Right atrium auricular region (tissue), 2 donors: ENCODE measurements around the gene HSPA9. TPM values are rescaled to one million over a fixed set of nuclear protein-coding genes. Genes with fewer than 3 reads are reported as not detected.

Experiments
- DNase-seq: peaks from one replicate; pipeline ENCODE4 v3.0.0-alpha.2; 2019; ENCODE audit warnings: low spot score
- H3K27ac ChIP-seq, 2 donors: fragments of 200-600 bp; sonication (generic); 1 replicate in 1 of 2; 2 replicates in 1 of 2; pipeline ENCODE4 v1.5.1; 2016 to 2019
- H3K27me3 ChIP-seq, 2 donors: fragments of 200-600 bp; sonication (generic); one replicate each; pipeline versions ENCODE4 v1.5.1 to v1.6.0; 2017 to 2019
- H3K36me3 ChIP-seq: fragments of 200-600 bp; sonication (generic); one replicate; pipeline ENCODE4 v1.5.1; 2016
- H3K4me1 ChIP-seq, 2 donors: fragments of 200-600 bp; sonication (generic); one replicate each; pipeline versions ENCODE4 v1.5.1 to v1.6.0; 2017 to 2019
- H3K4me3 ChIP-seq, 2 donors: fragments of 200-600 bp; sonication (generic); 1 replicate in 1 of 2; 2 replicates in 1 of 2; pipeline ENCODE4 v1.5.1; 2017 to 2019; ENCODE audit warnings: mild to moderate bottlenecking in 1 of 2, moderate library complexity in 1 of 2
- H3K9me3 ChIP-seq, 2 donors: fragments of 200-600 bp; sonication (generic); one replicate each; pipeline ENCODE4 v1.5.1; 2019
- total RNA-seq, 2 donors: library from RNA; depleted of rRNA; stranded (reverse); fragments of >200 nt; gene quantifications; one replicate each; pipeline ENCODE4 v1.1.0, GENCODE V29; 2016
- TF ChIP-seq, protein P1 (sequence below), 2 donors: fragments of 200-600 bp; sonication (generic); IDR thresholded peaks; one replicate each; pipeline ENCODE4 v1.5.1; 2019; ENCODE audit warnings: antibody characterized with exemption in 2 of 2

HSPA9 gene
- 100 to 1,000 TPM; 258 to 417 TPM for total RNA-seq

DNA sequence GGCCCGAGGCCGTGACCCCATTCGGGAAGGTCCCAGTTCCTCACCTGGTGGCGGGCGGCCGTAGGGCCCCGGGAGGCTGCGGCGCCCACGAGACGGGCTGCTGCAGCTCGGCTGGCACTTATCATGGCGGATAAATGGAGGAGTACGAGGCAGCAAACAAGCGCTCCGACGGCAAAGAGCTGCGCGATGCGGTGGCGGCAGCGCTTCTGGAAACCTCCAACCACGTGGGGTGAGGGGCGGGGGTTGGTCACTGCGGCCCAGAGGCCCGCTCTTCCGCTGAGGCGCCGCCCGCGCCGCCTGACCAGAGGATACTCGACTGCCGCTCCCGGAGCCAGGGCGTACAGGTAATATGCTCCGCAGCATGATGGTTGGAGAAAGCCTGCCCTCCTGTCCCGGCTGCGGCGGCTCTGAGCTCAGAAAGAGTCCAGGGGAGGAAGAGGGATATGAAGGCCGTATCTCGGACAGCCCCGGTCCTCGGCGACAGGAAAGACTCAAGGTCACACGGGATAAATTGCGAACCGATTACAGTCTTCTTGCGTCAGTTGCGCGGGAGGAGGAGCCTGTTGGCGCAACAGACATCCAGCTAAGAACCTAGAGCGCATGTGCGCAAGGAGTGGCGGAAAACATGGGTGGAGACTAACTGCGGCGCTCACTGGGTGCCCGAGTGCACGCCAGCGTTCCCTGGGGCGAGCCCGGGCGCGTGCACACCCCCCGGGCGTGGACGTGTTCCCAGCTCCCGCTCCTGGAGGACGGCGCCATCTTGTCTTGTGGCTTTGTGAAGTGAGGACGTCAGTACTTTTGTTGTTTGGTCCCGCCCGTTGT, at the start of gene HSPA9:
Gene HSPA9 (minus strand): TSS at position 208 of the 822 bp plus-strand sequence. CDS start 83 bp downstream, at position 125.
- H3K4me3 ChIP-seq = peak within 1 kb of the TSS; percentile 90 to 94
- TF ChIP-seq, protein P1, sequence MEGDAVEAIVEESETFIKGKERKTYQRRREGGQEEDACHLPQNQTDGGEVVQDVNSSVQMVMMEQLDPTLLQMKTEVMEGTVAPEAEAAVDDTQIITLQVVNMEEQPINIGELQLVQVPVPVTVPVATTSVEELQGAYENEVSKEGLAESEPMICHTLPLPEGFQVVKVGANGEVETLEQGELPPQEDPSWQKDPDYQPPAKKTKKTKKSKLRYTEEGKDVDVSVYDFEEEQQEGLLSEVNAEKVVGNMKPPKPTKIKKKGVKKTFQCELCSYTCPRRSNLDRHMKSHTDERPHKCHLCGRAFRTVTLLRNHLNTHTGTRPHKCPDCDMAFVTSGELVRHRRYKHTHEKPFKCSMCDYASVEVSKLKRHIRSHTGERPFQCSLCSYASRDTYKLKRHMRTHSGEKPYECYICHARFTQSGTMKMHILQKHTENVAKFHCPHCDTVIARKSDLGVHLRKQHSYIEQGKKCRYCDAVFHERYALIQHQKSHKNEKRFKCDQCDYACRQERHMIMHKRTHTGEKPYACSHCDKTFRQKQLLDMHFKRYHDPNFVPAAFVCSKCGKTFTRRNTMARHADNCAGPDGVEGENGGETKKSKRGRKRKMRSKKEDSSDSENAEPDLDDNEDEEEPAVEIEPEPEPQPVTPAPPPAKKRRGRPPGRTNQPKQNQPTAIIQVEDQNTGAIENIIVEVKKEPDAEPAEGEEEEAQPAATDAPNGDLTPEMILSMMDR (IDR thresholded peaks at IDR 0.05) = no peak
- peaks cover 0 to 18% of the 10 kb centered on the region in 2 donors for H3K4me1 ChIP-seq
- H3K27me3 ChIP-seq = no peaks in the 10 kb centered on the region
- DNase-seq = peak; percentile 99
- peak within 1 kb of the TSS; percentile 98 to 99 for H3K27ac ChIP-seq
- H3K36me3 ChIP-seq = peaks cover 33% of the 10 kb centered on the region
- H3K9me3 ChIP-seq = no peaks in the 10 kb centered on the region

DNA sequence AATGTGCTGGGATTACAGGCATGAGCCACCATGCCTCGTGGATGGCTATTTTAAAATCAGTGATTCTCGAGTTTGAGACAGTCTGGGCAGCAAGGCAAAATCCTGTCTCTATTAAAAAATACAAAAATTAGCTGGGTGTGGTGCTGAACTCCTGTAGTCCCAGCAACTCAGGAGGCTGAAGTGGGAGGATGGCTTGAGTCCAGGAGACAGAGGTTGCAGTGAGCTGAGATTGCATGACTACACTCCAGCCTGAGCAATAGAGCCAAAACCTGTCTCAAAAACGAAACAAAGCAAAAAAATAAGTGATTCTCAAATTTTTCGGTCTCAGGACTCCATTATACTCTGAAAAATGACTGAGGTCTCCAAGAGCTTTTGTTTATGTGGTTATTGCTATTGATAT, 47.9 kb upstream of the HSPA9 start:
- DNase-seq = no peak
- TF ChIP-seq, protein P1 (IDR thresholded peaks at IDR 0.05) = no peak
- Histone ChIP-seq H3K27ac (no peak overlapping the region), H3K9me3 (no peaks in the 10 kb centered on the region), H3K4me1 (no peaks in the 10 kb centered on the region), H3K4me3 (no peak overlapping the region), H3K36me3 (no peaks in the 10 kb centered on the region), H3K27me3 (no peaks in the 10 kb centered on the region)

DNA sequence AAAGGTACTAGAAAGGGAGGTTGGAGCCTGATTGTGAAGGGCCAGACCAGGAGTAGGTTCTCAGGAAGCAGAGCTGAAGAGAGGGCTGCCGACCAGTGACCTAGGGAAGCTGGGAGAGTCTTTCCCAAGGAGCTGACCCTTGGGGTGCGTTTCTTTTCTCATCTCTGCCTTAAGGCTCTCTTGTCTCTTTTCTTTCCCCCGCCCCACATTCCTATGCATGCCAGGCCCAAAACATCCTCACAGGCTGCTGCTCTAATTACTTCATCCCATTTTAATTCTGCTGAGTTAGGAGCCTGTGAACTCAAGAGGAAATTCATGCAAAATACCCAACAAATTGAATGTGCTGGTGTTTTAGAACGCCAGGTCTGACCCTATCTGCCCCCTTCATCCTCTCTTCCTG, 46.9 kb upstream of the HSPA9 start:
- Histone ChIP-seq H3K36me3 (no peaks in the 10 kb centered on the region), H3K27me3 (no peaks in the 10 kb centered on the region), H3K9me3 (no peaks in the 10 kb centered on the region), H3K27ac (no peak overlapping the region), H3K4me3 (no peak overlapping the region), H3K4me1 (no peaks in the 10 kb centered on the region)
- TF ChIP-seq, protein P1 (IDR thresholded peaks at IDR 0.05) = no peak
- no peak for DNase-seq

DNA sequence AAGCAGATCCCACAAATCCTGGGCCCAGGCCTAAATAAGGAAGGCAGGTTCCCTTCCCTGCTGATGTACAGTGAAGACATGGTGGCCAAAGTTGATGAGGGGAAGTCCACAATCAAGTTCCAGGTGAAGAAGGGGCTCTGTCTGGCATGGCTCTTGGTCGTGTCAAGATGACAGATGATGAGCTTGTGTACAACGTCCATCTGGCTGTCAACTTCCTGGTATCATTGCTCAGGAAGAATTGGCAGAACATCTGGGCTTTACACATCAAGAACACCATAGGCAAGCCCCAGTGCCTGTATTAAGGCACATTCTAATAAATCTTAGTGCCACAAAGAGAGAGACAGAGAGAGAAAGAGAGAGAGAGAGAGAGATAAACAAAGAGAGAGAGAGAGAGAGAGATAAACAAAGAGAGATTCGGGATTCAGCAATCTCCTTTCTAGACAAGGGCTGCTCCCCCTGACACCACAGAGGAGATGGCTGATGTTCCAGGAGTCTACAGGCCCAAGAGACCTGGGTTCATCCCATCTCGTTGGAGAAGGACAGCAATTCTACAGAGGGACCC, 45.5 kb upstream of the HSPA9 start:
- H3K27me3 ChIP-seq = no peaks in the 10 kb centered on the region
- TF ChIP-seq, protein P1 (IDR thresholded peaks at IDR 0.05) = no peak
- no peaks in the 10 kb centered on the region for H3K9me3 ChIP-seq
- no peaks in the 10 kb centered on the region for H3K4me1 ChIP-seq
- no peak overlapping the region for H3K4me3 ChIP-seq
- H3K36me3 ChIP-seq = no peaks in the 10 kb centered on the region
- no peak overlapping the region for H3K27ac ChIP-seq
- no peak for DNase-seq

DNA sequence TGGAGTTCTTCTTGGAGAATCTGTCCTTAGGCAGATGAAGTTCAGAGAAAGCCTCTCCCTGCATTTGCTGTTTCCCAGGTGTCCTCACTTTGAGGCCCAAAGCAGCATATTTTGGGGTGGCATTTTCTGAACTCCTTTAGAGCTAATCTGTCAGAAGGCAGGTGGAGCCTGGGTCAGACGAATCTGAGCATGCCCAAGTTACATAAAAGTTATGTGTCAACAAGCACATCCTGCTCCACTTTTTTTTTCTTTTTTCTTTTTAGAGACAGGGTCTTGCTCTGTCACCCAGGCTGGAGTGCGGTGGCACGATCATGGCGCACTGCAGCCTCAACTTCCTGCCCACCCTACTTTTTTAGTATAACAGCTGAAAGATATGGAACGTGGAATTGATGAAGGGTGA, 41.3 kb upstream of the HSPA9 start:
- Histone ChIP-seq H3K36me3 (no peaks in the 10 kb centered on the region), H3K27ac (no peak overlapping the region), H3K4me3 (no peak overlapping the region), H3K9me3 (no peaks in the 10 kb centered on the region), H3K4me1 (peaks cover 0 to 3% of the 10 kb centered on the region in 2 donors), H3K27me3 (no peaks in the 10 kb centered on the region)
- TF ChIP-seq, protein P1 (IDR thresholded peaks at IDR 0.05) = no peak
- no peak for DNase-seq
